GM23338 (cell line): ENCODE data around the gene GMPPA.

ENCODE experiments used
- CTCF ChIP-seq, 2 experiments: fragments of 200-600 bp in 1 of 2; sonication (generic) in 1 of 2; conservative IDR thresholded peaks; 2 replicates each; pipeline versions ENCODE4 v1.5.1 to v1.6.1; 2016 to 2017; ENCODE audit warnings: antibody characterized with exemption in 2 of 2, low read depth in 2 of 2, mild to moderate bottlenecking in 2 of 2, moderate library complexity in 1 of 2
- ETS1 ChIP-seq: IDR thresholded peaks from 2 replicates; pipeline ENCODE4 v1.6.1; 2016; ENCODE audit warnings: antibody characterized with exemption
- EZH2 ChIP-seq: fragments of 200-600 bp; sonication (generic); IDR thresholded peaks from one replicate; pipeline ENCODE4 v1.8.0; 2017; ENCODE audit warnings: antibody characterized with exemption, mild to moderate bottlenecking, low read depth; ENCODE audit not compliant: unreplicated experiment
- POLR2AphosphoS5 ChIP-seq: IDR thresholded peaks from 2 replicates; pipeline ENCODE4 v1.6.1; 2016; ENCODE audit warnings: antibody characterized with exemption, low read depth

- TF ChIP-seq CTCF (conservative IDR thresholded peaks at IDR 0.05; ENCODE audit: low read depth in 2 of 2), result no peak
- TF ChIP-seq EZH2, result no peak
- TF ChIP-seq ETS1, result no peak
- TF ChIP-seq POLR2AphosphoS5, result no peak; the same call in 1 of the 2 replicates
Observed at GRCh38 chr2:219510512-219511135, 11.9 kb downstream of the GMPPA start.
